Karpas-422 (cell line): ENCODE results near the gene ARL4D. TPM values are rescaled to one million over a fixed set of nuclear protein-coding genes. Genes with fewer than 3 reads are reported as not detected.

Experiments used
- DNase-seq: peaks from one replicate; pipeline ENCODE4 v3.0.0-alpha.2; 2015
- H2AFZ ChIP-seq: fragments of 200-600 bp; sonication (generic); 2 replicates; pipeline ENCODE4 v1.6.1; 2014; ENCODE audit warnings: antibody characterized with exemption, low read length, mixed read lengths
- H3K27ac ChIP-seq: fragments of 200-600 bp; sonication (generic); 2 replicates; pipeline ENCODE4 v1.5.1; 2014; ENCODE audit warnings: mild to moderate bottlenecking, low read length, moderate library complexity
- H3K27me3 ChIP-seq: fragments of 200-600 bp; sonication (generic); 2 replicates; pipeline ENCODE4 v1.6.1; 2014; ENCODE audit warnings: low read length, mixed read lengths
- H3K36me3 ChIP-seq: fragments of 200-600 bp; sonication (generic); 2 replicates; pipeline ENCODE4 v1.6.1; 2014; ENCODE audit warnings: low read length, mixed read lengths; ENCODE audit not compliant: insufficient read depth
- H3K4me1 ChIP-seq: fragments of 200-600 bp; sonication (generic); 2 replicates; pipeline ENCODE4 v1.6.1; 2014; ENCODE audit warnings: mild to moderate bottlenecking, low read length, mixed read lengths
- H3K4me2 ChIP-seq: fragments of 200-600 bp; sonication (generic); 2 replicates; pipeline ENCODE4 v1.6.1; 2014; ENCODE audit warnings: low read length, low read depth, mild to moderate bottlenecking; ENCODE audit not compliant: poor library complexity, severe bottlenecking
- H3K4me3 ChIP-seq: fragments of 200-600 bp; sonication (generic); 2 replicates; pipeline ENCODE4 v1.5.1; 2014; ENCODE audit warnings: mild to moderate bottlenecking, antibody characterized with exemption, low read length, mixed read lengths
- H3K79me2 ChIP-seq: fragments of 200-600 bp; sonication (generic); 2 replicates; pipeline ENCODE4 v1.6.1; 2014; ENCODE audit warnings: mild to moderate bottlenecking, low read length, mixed read lengths
- H3K9ac ChIP-seq: fragments of 200-600 bp; sonication (generic); 2 replicates; pipeline ENCODE4 v1.6.0; 2014; ENCODE audit warnings: low read length
- H3K9me2 ChIP-seq: fragments of 200-600 bp; sonication (generic), shearing (Covaris generic); replicated peaks from 2 replicates; pipeline ENCODE4 v1.6.0; 2014; ENCODE audit warnings: mild to moderate bottlenecking, low read length, moderate library complexity; ENCODE audit not compliant: insufficient read depth
- H3K9me3 ChIP-seq: fragments of 300-700, 200-600 bp; sonication (generic); 2 replicates; pipeline ENCODE4 v1.6.1; 2014; ENCODE audit warnings: low read length, mixed read lengths
- H4K20me1 ChIP-seq: fragments of 200-600 bp; sonication (generic); 2 replicates; pipeline ENCODE4 v1.6.1; 2014; ENCODE audit warnings: mild to moderate bottlenecking, antibody characterized with exemption, low read length, low read depth; ENCODE audit not compliant: insufficient read depth
- total RNA-seq: library from RNA; depleted of rRNA; stranded (reverse); fragments of >200 nt; shearing (Covaris generic); gene quantifications from 2 replicates; pipeline ENCODE4 v1.2.3, GENCODE V29; 2014; ENCODE audit warnings: low replicate concordance

ARL4D gene
- total RNA-seq, 1 experiment from 2014 or later, result not detected

DNA sequence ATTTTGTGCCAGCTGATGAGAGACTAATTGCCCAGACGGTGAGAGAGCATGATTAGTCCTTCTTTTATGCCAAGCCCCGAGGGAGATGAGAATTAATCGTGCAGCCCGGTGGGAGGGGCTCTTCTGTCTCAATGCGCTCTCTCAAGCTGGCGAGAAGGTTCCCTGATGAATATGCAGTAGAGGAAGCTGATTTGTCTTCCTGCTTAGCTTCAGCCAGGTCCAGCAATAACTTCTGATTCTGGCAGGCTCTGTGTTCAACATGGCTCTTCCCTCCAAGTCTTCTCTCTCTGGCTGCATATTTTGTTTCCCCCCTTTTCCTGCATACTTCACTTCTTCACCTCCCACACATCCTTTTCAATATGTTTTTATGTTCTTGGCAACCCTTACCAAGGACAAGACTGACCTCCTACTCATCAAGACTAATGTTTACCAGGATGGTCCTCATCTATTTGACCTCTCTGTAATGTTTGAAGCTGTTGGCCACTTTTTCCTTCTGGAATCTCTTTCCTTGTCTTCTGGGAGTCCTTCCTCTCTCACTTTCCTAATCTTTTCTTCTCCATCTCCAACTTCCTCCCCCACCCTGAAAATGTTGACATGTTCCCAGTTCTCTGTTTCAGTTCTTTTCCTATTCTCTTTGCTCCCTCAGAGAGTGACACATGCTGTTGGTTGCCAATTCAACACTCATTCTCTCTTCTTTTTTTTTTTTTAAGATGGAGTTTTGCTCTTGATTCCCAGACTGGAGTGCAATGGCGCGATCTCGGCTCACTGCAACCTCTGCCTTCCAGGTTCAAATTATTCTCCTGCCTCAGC, 33.1 kb downstream of the ARL4D start:
- Histone ChIP-seq H3K4me2 (no peak overlapping the region), H2AFZ (no peak overlapping the region)
- no peak for DNase-seq

DNA sequence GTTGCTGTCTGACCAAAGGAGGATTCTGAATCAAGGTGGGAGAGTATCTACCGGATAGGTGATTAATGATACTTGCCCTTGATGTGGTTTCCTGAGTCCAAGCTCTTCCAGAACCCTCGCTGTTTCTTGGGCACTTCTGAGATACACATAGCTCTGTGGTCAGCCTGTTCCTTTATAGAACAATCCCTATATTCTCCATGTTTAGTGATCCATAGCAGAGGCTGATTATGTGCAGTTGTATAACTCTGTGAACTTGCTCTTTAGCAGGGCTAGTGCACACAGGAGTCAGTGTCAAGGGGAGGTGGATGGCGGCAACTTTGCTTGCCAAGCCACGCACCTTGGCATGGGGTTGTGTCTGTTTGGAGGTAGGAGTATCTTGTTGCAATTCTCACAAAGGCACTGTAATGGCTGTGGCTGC, 36.1 kb downstream of the ARL4D start:
- Histone ChIP-seq H3K27me3 (no peaks in the 10 kb centered on the region), H3K4me2 (no peak overlapping the region), H4K20me1 (no peaks in the 10 kb centered on the region), H3K4me1 (peaks cover 2% of the 10 kb centered on the region; the same call in 1 of the 2 replicates), H3K9me2 (no peaks in the 10 kb centered on the region), H3K9ac (no peak overlapping the region), H2AFZ (no peak overlapping the region), H3K27ac (no peak overlapping the region), H3K4me3 (no peak overlapping the region), H3K79me2 (no peaks in the 10 kb centered on the region), H3K36me3 (no peaks in the 10 kb centered on the region), H3K9me3 (no peaks in the 10 kb centered on the region)
- no peak for DNase-seq

More for the DNA sequence above, 33.1 kb downstream of the ARL4D start:
- Histone ChIP-seq H3K36me3 (no peaks in the 10 kb centered on the region), H3K9me2 (no peaks in the 10 kb centered on the region), H3K79me2 (no peaks in the 10 kb centered on the region), H3K4me3 (no peak overlapping the region), H3K9me3 (no peaks in the 10 kb centered on the region), H3K4me1 (peaks cover 2% of the 10 kb centered on the region; the same call in 1 of the 2 replicates), H3K9ac (no peak overlapping the region), H3K27me3 (no peaks in the 10 kb centered on the region), H4K20me1 (no peaks in the 10 kb centered on the region), H3K27ac (no peak overlapping the region)

DNA sequence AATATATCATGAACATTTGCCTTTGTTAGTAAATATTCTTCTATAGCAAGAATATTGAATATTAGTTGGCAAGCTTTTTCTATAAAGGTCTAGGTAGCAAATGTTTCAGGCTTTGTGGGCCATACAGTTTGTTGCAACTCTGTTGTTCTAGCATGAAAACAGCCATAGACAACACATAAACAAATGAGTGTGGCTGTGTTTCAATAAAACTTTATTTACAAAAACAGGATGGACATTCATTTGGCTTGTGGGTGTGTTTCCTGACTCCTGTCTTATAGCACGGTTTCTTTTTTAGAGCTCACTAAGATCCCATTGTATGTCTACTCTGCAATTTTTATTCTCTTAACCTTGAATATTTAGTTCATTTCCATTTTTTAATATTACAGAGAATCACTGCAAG, 39.0 kb downstream of the ARL4D start:
- Histone ChIP-seq H3K27ac (no peak overlapping the region), H2AFZ (no peak overlapping the region), H3K9me2 (no peaks in the 10 kb centered on the region), H3K9ac (no peak overlapping the region), H3K9me3 (no peaks in the 10 kb centered on the region), H3K4me3 (no peak overlapping the region), H3K4me1 (no peaks in the 10 kb centered on the region), H3K36me3 (no peaks in the 10 kb centered on the region), H3K4me2 (no peak overlapping the region), H4K20me1 (no peaks in the 10 kb centered on the region), H3K27me3 (no peaks in the 10 kb centered on the region), H3K79me2 (no peaks in the 10 kb centered on the region)
- no peak for DNase-seq

DNA sequence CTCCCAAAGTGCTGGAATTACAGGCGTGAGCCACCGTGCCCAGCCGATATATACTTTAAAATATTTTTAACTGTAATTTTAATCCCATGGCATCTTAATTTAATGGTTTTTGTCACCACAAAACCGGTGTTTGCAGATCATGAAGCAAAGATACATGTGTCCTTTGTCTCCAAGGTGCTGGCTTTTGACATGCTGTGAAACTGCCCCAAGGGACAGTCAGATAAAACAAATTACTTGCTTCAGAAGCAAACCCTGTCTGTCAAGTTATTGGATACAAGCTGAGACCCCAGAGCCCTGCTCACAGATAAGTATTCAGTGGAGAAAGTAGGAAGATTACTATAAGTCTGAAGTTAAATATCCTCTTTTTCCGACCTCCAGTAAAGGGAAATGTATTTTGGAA, 39.8 kb downstream of the ARL4D start:
- no peaks in the 10 kb centered on the region for H4K20me1 ChIP-seq
- H3K27ac ChIP-seq, result no peak overlapping the region
- no peaks in the 10 kb centered on the region for H3K36me3 ChIP-seq
- DNase-seq, result no peak
- H3K9me2 ChIP-seq, result no peaks in the 10 kb centered on the region
- H2AFZ ChIP-seq, result no peak overlapping the region
- no peak overlapping the region for H3K4me2 ChIP-seq
- no peak overlapping the region for H3K9ac ChIP-seq
- no peak overlapping the region for H3K4me3 ChIP-seq
- no peaks in the 10 kb centered on the region for H3K4me1 ChIP-seq
- no peaks in the 10 kb centered on the region for H3K79me2 ChIP-seq
- no peaks in the 10 kb centered on the region for H3K27me3 ChIP-seq
- H3K9me3 ChIP-seq, result no peaks in the 10 kb centered on the region

DNA sequence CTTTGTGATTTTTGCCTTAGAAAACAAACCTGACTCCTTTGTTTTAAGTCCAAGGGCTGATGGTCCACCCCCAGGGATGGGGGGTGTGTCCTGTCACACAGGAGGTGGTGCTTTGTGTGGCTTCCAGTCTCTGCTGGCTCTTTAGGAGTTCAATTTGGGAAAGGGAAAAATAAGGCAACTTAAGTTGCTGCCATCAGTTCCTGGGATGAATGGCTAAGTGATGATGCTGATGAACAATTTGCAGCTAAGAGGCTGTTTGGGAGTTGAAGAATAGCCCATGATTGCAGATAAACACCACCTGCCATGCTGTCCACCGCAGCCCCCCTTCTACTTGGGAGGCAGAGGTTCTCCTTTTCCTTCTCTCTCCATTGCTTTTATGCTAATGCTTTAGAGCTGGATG, 40.2 kb downstream of the ARL4D start:
- no peaks in the 10 kb centered on the region for H3K4me1 ChIP-seq
- no peak overlapping the region for H3K4me2 ChIP-seq
- no peaks in the 10 kb centered on the region for H3K9me3 ChIP-seq
- H3K9ac ChIP-seq, result no peak overlapping the region
- no peak overlapping the region for H3K4me3 ChIP-seq
- no peaks in the 10 kb centered on the region for H3K27me3 ChIP-seq
- no peak overlapping the region for H2AFZ ChIP-seq
- H3K79me2 ChIP-seq, result no peaks in the 10 kb centered on the region
- H4K20me1 ChIP-seq, result no peaks in the 10 kb centered on the region
- H3K36me3 ChIP-seq, result no peaks in the 10 kb centered on the region
- no peak overlapping the region for H3K27ac ChIP-seq
- no peaks in the 10 kb centered on the region for H3K9me2 ChIP-seq
- peak; percentile 29 for DNase-seq

DNA sequence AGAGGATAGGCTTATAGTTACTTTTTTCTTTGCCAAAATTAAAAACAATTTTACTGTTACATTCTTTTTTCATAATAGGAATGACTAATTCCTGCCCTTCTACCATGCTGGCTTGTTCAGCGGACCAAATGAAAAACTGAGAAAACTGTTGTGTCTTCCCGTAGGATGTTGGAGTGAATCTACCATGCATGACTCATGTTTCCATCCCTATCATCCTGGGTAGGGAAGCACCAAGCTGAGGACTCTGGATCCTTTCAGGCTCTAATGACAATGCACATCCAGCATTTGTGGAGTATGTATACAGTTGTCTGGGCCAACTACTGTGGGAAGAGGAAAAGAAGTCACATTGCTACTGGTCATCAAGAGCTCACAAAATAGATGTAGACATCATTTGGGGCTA, 43.9 kb downstream of the ARL4D start:
- Histone ChIP-seq H3K9me3 (no peaks in the 10 kb centered on the region), H3K4me3 (no peak overlapping the region), H3K9me2 (no peaks in the 10 kb centered on the region), H3K36me3 (no peaks in the 10 kb centered on the region), H4K20me1 (no peaks in the 10 kb centered on the region), H3K27ac (no peak overlapping the region), H3K79me2 (no peaks in the 10 kb centered on the region), H3K27me3 (no peaks in the 10 kb centered on the region), H3K4me1 (no peaks in the 10 kb centered on the region), H3K4me2 (no peak overlapping the region), H2AFZ (no peak overlapping the region), H3K9ac (no peak overlapping the region)
- no peak for DNase-seq

- H3K4me3 ChIP-seq, result no peak overlapping the region
- H3K9ac ChIP-seq, result no peak overlapping the region
- no peaks in the 10 kb centered on the region for H3K36me3 ChIP-seq
- no peak overlapping the region for H3K4me2 ChIP-seq
- no peak overlapping the region for H2AFZ ChIP-seq
- no peaks in the 10 kb centered on the region for H3K79me2 ChIP-seq
- DNase-seq, result no peak
- H3K4me1 ChIP-seq, result no peaks in the 10 kb centered on the region
- no peaks in the 10 kb centered on the region for H3K9me2 ChIP-seq
- H3K27me3 ChIP-seq, result no peaks in the 10 kb centered on the region
- no peaks in the 10 kb centered on the region for H4K20me1 ChIP-seq
- H3K27ac ChIP-seq, result no peak overlapping the region
- H3K9me3 ChIP-seq, result no peaks in the 10 kb centered on the region
Measured at GRCh38 chr17:43443381-43443780, 44.6 kb downstream of the ARL4D start.

DNA sequence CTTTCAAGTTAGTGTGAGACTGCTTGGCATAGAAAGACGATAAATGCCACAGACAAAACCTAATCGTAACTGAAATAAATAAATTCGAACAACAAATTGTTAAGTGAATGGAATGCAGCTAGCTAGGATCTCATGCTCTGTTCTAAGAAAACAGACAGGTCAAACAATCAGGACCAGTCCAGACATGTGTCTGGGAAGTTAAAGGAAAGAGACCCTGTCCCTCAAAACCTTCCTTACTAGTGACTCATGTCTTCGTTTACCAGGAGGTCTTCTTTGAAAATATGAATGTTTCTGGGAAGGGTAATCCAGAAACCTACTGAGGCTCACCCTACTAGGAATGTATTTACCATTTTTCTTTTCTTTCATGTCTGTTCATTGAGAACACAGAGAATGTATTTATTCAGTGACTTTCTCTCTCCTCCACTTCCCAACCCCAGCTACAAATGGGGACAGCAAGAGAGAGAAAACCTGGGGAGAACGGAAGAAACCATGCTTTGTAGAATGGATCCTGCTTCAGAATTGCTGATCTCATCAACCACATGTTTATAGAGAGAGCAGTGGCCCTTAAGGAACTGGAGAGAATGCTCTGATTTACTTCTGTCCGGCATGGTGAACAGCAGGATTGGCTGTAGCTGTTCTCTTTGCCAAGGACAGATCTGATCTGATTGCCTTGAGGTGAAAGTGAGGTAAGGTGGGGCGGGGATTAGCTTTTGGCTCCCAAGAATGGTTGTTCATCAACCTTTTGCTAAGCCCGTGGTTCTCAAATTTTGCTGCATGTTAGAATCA, 45.6 kb downstream of the ARL4D start:
- no peaks in the 10 kb centered on the region for H3K9me3 ChIP-seq
- no peaks in the 10 kb centered on the region for H3K27me3 ChIP-seq
- no peaks in the 10 kb centered on the region for H3K4me1 ChIP-seq
- no peak overlapping the region for H3K4me2 ChIP-seq
- H3K79me2 ChIP-seq, result no peaks in the 10 kb centered on the region
- no peak overlapping the region for H3K4me3 ChIP-seq
- H3K9me2 ChIP-seq, result no peaks in the 10 kb centered on the region
- no peak overlapping the region for H3K9ac ChIP-seq
- peak; percentile 9 for DNase-seq
- no peaks in the 10 kb centered on the region for H4K20me1 ChIP-seq
- no peaks in the 10 kb centered on the region for H3K36me3 ChIP-seq
- no peak overlapping the region for H3K27ac ChIP-seq
- no peak overlapping the region for H2AFZ ChIP-seq
